ENCODE results near the gene ATP11A. TPM values are rescaled to one million over a fixed set of nuclear protein-coding genes. Genes with fewer than 3 reads are reported as not detected.

The ATP11A gene
- polyA plus RNA-seq, 3 donors, result 38.4 to 87.7 (median 43.9) TPM

DNA sequence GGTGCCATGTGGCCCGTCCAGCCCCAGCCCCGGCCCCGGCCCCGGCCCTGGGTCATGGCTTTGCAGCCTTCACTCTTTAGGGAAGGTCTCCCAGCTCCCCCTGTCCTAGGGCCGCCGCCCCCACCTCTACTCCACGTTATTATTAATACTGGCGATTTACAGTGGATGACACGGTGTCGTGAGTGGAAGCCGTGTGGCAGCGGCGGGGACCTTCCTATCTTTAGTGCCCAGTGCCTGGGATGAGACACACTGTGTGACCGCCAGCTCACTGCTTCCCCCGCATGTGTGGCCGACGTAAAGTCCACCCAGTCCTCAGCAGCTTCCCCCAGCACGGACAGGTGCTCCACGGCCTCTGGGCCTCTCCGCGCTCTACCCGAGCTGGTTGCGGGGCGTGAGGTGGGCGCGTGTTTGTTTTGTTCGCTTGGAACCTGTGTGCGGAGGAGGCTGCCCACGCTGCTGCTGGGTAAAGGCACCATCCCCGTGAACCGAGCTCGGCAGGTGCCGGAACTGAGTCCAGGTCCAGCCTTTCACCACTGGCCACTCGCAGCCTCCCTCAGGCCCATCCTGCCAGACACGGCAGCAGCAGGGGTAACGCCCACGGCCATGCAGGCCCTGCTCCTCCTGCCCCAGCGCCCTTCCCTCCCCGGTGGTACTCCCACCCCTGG lies 208.2 kb downstream of the ATP11A start:
- DNase-seq (ENCODE audit: extremely low read depth in 1 of 11, low read depth in 9 of 11, low spot score in 4 of 11), result no peak

DNA sequence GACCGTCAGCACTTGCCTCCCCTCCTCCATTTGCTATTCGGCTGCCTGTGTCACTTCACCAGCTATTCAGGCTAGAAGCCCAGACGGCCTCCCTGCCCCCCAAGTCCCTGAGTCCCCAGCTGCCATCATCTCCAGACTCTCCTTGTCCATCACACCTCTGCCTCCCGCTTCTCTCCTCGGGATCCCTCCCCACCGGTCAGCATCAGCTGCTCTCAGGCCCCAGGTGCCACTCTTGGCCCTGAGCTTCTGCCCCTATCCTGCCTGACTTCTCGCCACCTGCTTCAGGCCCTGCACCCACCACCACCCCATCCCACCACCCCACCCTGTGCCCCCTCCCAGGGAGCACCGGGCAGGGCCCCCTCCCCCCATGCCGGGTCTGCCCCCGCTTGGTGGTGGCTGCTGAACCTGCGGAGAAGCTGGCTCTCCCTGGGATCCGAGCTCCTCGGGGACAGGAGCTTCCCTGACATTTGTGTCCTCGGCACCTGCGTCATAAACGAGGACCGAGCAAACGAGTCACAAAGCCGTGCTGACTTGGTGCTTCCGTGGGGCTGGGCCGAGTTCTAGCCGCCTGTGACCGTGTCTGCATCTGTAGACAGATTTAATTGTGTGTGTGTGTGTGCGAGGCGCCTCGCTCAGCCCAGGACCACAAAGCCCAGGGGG lies 208.9 kb downstream of the ATP11A start:
- DNase-seq (ENCODE audit: extremely low read depth in 1 of 11, low read depth in 9 of 11, low spot score in 4 of 11), result no peak

DNA sequence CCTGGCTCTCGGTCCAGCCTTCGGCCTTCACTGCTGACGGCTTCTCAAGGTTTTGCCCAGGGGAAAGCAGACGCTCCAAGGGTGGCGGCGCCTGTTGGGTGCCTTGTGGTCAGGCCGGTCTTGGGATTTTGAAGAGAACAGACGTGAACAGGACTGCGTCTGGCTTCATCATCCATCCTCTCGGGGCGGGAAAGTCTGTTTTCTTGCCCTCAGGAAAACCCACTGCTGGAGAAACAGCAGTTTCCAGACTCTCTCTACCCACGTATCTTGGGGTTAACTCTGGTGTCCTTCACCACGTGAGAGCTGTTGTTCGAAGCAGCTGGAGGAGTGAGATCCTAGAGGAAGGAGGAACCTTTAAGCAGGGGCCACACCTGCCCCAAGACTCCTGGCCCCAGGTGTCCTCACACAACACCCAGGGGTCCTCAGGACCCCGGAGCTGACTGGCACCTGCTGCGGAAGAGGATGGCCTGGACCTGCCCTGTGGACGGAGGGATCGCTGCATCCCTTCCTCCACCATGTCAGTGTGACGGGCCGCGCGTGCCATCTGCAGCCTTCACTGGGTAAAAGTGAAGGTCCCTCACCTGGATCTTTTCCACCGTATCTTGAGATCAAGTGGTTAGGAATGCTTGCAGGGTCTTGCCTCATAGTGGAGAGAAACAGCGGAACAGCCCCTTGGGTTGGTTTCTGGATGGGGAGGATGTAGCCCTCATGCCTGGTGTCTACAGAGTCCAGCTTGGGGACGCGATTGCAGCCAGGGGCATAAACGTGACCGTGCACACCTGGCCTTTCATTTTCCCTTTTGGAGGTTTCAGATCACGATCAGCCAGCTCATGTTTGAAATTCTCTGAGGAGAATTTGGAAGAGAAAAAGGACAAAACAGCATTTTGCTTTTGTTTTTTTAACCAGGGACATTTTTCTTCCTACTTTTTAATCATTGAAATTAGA lies 209.7 kb downstream of the ATP11A start:
- DNase-seq (ENCODE audit: extremely low read depth in 1 of 11, low read depth in 9 of 11, low spot score in 4 of 11), result no peak

DNA sequence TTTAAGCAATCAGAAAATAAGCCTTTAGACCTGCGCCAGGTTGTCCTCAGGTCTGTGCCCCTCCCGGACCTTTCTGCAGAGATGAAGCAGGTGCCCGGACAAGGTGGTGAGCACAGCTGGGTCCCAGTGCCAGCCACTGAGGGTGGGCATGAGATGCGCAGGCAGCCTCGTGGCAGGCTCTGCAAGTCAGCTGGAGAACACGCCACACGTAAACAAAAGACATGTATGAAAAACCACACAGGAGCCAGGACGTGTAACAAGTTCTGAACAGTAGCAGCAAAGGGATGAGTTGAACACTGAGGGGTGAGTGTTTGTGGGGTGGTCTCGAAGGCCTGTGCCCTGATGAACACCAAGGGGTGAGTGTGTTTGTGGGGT lies 210.4 kb downstream of the ATP11A start:
- DNase-seq (ENCODE audit: extremely low read depth in 1 of 11, low read depth in 9 of 11, low spot score in 4 of 11), result no peak

DNA sequence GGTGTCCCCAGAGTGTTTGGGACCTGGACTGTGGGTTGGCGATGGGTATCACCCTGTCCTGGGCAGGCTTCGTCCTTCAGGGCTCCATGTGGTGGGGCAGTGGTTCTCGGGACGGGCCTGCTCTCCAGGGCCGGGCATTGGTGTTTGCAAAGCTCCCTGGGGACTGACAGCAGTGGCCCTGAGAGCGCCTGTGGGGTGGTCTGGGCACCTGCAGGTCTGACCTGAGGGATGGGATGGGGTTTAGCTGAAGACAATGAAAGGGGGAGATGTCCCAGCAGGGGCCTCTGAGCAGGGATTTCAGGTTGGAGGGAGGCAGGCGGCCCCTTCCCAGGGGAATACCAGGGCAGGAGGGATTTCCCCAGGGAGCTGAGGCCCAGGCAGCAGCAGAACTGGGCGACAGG lies 210.9 kb downstream of the ATP11A start:
- DNase-seq (ENCODE audit: extremely low read depth in 1 of 11, low read depth in 9 of 11, low spot score in 4 of 11), result no peak

DNA sequence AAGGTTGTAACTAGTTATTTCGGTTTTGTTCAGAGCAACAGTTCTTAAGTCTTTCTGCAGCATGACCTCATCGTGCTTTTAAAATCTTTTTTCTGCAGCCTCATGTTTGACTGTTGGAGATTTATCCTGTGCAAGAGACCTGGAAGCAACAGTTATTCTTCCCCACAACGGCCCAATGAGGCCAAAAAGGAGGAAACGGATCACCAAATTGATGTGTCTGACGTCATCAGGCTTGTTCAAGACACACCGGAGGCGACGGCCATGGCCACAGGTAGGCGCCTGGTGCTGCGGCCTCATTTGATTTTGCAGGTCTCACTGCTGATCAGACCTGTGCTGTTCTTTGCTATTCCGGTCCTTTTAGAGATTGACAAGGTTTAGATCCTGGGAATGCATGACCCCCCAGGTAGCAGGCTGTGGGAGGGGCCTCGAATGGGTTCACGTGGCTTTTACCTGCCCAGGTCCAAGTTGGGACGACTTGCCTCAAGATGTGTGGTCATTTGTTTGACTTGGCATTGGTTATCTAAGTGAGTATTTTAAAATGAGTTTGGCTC lies 212.3 kb downstream of the ATP11A start:
- DNase-seq (ENCODE audit: extremely low read depth in 1 of 11, low read depth in 9 of 11, low spot score in 4 of 11), result no peak

DNA sequence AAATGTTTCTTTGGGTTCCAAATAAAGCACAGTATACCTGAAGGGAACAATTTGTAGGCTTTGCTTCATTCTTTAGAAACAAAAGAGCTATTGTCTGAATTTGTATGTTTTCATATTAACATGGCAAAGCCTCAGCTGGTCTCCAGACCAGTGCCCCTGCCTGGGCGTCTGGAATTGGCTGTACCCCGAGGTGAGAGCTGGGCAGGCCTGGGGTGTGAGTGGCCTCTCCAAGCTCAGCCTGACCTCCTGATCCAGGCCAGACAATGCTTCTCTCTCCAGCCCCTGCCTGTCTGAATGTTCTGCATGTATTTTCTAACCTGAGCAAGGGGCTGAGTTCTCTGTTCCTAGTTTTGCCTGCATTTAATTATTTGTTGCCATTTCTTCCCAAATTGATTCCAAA lies 212.8 kb downstream of the ATP11A start:
- no peak for DNase-seq (ENCODE audit: extremely low read depth in 1 of 11, low read depth in 9 of 11, low spot score in 4 of 11)

DNA sequence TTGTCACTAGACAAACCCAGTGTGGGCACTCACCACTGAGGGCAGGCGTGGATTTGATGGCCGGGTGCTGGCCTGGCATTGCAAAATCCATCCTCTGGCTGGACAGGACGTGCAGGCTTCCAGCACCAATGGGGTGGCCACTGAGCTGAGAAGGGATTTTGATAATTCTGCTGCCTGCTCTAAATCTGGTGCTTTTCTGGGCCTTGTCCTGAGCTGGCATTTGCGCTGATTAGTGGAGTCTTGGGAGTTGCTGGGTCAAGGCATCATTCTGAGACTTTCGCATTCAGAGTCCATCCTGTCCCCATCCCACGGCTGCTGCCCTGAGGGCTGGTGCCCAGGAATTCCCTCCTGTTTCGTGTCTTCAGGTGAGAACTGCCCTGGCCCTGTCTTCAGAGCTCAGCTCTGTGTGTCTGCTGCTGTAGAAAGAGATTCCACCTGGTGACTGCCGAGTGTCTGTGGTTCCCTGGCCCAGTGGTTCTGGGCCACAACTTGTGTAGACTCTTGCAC lies 213.3 kb downstream of the ATP11A start:
- DNase-seq (ENCODE audit: extremely low read depth in 1 of 11, low read depth in 9 of 11, low spot score in 4 of 11), result no peak

DNA sequence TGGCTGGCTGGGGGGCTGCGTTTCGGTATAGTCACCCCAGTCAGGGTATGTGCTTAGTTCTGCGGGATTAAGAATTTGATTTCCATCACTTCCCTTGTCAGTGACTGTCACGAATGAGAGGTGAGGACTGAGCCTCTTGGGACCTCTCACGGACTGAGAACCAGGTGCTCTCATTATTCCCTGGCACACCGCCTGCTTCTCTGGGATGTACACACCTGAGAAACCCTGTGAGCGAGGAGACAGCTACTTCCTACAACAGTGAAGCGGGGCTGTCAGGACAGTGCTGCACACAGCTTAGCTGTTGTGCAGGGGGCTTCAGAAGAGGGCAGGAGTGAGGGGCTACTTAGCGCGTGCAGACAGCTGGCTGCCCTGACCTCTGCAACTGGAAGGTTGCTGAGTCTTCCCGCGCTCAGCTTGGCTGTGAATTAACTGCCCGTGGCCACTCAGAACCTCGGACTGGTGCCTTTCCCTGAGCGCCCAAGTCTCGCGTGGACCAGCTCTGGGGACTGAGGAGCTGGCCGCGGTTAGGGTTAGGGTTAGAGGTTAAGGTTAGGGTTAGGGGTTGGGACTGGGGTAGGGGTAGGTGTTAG lies 213.9 kb downstream of the ATP11A start:
- no peak for DNase-seq (ENCODE audit: extremely low read depth in 1 of 11, low read depth in 9 of 11, low spot score in 4 of 11)

DNA sequence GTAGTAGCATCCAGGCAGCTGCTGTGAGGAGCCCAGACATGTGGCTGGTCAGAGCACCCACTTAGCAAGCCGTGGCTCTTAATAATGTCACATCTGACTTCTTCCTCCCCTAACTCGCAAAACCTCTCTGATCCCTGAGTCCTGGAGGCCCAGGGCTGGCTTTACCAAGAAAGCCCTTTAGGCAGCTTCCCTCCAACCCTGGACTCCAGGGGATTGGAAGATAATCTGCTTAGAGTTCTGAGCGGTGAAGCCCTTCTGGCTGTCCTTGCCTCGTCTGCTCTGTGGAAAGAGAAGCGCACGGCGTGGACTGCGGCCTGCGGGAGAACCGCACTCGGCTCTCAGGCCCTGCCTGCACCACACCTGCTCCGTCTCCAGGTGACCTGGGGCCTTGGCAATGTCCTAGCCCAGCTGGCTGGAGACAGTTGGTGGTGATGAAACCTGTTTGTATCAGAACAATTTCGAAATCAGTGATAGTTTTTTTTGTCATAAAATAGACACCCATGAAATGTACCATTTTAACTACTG lies 214.7 kb downstream of the ATP11A start:
- DNase-seq (ENCODE audit: extremely low read depth in 1 of 11, low read depth in 9 of 11, low spot score in 4 of 11), result no peak

DNA sequence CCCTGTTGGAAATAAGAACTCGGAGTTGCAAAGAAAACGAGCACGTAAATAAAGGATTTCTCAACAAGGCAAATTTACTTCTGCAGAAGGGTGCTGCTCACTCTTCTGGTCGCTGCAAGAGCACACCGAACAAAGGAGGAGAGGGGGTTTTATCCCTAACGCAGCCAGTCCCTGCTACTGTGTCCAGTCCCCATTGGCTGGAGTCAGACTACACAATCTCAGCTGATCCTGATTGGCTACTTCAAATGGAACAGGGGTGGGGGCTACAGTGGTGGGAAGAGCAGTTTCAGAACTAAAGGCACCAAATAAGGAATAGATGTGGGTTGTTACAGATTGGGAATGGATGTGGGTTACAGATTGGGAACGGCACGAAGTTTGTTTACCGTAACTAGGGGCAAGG lies 215.2 kb downstream of the ATP11A start:
- no peak for DNase-seq (ENCODE audit: extremely low read depth in 1 of 11, low read depth in 9 of 11, low spot score in 4 of 11)

DNA sequence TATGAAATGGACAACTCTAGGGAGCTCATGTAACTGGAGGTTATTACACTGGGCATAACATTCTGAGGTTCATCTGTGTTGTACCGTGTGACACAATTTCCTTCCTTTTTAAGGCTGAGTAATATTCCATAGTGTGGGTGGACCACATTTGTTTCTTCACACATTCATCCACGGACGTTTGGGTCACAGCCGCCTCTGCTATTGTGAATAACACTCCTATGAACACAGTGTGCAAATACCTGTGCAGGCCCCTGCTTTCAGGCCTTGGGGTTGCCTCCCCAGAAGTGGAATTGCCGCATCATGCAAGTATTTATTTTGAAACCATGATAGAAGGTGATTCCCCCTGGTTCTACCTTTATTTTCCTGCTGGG lies 215.8 kb downstream of the ATP11A start:
- DNase-seq (ENCODE audit: extremely low read depth in 1 of 11, low read depth in 9 of 11, low spot score in 4 of 11), result no peak

DNA sequence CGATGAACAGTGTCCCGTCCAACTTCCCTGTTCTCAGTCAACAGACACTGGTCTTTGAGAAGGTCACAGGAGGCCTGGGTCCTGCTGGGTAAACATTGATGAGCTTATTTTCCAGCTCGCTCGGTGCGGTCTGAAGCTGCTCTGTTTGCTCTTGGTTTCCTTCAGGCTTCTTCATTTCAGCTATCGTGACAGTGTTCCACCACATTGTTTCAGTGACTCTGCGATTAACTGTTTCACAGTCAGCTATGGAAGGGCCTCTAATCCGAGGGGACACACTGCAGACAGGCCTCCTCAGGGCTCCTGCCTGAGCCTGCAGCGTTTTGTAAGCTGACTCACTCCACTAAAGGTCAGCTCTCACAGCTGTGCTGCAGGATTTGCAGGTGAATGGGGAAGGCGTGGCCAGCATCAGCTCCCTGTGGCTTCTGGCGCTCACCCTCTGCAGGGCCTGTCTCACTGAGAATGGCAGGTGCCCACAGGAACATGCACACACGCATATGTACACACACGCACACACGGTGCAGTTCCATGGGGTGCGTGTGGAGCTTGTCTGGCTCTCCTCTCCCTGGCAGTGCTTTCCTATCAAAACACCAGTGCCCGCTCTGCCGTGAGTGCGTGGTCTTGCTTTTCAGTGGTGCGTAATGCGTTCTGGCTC lies 216.3 kb downstream of the ATP11A start:
- DNase-seq (ENCODE audit: extremely low read depth in 1 of 11, low read depth in 9 of 11, low spot score in 4 of 11), result no peak

DNA sequence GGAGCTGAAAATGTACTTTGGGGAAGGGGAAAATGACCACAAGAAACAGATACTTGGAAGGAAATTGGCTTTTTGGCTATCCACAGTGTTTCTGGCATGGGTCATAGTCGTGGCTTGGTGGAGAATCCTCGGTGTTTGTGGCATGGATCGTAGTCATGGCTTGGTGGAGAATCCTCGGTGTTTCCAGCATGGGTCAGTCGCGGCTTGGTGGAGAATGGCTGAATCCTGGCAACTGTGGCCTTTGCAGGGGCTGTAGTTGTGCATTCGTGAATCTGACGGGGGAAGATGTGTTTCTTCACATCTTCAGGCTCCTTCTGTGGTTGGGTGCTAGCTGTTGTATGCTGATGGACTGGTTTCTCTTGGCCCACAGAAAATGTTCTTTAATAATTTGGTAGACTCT lies 217.4 kb downstream of the ATP11A start:
- DNase-seq (ENCODE audit: extremely low read depth in 1 of 11, low read depth in 9 of 11, low spot score in 4 of 11), result no peak

DNA sequence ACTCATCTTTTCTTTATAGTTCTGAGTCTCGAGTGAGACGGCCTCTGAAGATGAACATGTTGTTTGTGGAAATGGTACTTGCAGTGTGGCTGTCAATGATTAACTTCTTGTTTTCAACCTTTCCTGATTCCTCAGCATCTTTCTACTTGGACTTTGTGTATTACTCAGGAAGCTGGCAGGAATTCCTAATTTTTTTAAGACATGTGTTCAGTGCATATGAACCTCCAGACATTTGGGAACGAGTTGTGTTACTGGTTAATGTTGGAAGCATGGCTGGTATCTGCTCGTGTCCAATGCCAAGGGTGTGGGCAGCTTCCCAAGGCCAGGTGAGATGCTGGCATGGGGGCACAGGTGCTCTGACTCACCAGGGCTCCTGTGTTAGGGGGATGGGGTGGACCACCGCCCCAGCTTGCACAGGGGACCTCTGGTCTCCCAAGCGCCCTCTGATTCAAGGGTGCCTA lies 218.1 kb downstream of the ATP11A start:
- DNase-seq (ENCODE audit: extremely low read depth in 1 of 11, low read depth in 9 of 11, low spot score in 4 of 11), result no peak

DNA sequence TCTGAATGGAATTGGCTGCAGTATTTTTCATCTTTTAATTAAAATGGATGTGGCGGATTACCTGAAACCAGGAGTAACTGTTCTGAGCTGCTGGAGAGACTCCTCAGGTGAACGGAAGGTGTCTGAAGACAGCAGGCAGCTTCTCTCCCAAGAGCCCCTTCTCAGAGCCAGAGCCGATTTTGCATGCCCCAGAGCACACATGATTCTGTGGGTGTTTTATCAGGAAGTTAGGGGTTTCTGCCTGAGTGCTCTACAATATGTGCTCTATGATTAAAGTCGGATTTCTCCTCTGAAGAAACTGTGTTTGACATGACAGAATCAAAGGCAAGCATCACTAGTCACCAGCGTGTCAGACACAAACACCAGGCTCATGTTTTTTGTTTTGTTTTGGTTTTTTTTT lies 218.5 kb downstream of the ATP11A start:
- no peak for DNase-seq (ENCODE audit: extremely low read depth in 1 of 11, low read depth in 9 of 11, low spot score in 4 of 11)

DNA sequence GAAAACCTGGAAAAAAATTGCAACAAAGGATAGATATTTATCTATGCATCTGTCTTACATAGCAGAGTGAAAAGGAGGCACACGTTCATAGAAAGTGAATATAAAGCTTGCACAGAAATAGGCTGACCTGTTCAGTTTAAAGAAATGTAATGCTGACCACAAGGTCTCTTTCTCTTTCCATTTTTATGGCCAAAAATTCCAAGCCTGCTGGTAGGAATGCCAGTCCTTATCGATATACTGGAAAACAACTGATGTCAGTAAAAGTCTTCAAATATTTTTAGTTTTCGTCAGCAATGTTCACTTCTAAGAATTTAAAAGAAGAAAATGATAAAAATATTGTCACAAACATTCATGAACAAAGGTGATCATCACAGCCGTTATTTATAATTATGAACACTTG lies 220.2 kb downstream of the ATP11A start:
- no peak for DNase-seq (ENCODE audit: extremely low read depth in 1 of 11, low read depth in 9 of 11, low spot score in 4 of 11)

DNA sequence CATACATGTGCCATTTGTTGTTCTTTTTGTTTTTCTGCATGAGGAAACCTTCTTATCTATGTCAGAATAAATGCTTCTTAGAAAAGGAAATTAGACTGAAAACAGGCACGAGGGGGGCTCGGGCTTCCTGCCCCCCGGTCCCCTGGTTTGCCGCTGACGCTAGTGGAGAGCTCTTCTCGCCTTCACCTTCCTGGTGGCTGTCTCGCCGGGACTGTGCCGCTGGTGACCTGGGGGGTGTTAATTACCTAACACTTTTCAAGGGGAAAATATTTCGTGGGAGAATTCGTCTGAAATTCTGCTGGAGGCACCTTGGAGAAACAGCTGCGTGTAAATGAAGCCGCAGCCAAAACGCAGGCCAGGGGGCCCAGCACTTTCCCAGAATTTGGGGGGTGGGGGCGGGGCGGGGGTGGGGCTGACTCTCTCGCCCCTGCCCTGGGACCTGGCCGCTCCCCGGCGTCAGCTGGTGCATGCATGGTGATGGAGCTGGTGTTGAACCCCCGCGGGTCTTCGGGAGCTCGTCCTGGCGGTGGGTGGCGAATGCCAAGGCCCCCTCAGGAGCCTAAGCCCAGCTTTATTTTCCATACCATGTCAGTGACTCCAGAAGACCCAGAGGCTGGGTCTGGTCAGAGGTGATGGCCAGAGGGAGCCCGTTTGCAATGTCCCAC lies 220.9 kb downstream of the ATP11A start:
- DNase-seq (ENCODE audit: extremely low read depth in 1 of 11, low read depth in 9 of 11, low spot score in 4 of 11), result no peak

Data from renal cortex interstitium (tissue), 11 donors.